Measurements from ENCODE around the gene WASF3.

The WASF3 gene

GRCh38 chr13:26557393-26558073 lies at the start of gene WASF3:
WASF3 (plus strand) TSS chr13:26557683; CDS start chr13:26642271, 84,588 bp downstream.
- no peak within 1 kb of the TSS for H3K27ac ChIP-seq
- peak; percentile 57 for DNase-seq (ENCODE audit: low read depth, low spot score)

GRCh38 chr13:26508885-26509284 lies 48.6 kb upstream of the WASF3 start:
- H3K27ac ChIP-seq = peak overlapping the region; percentile 53
- DNase-seq (ENCODE audit: low read depth, low spot score) = peak; percentile 46

GRCh38 chr13:26509491-26509890 lies 48.0 kb upstream of the WASF3 start:
- H3K27ac ChIP-seq = peak overlapping the region; percentile 53
- no peak for DNase-seq (ENCODE audit: low read depth, low spot score)

GRCh38 chr13:26513931-26514330 lies 43.6 kb upstream of the WASF3 start:
- no peak for DNase-seq (ENCODE audit: low read depth, low spot score)
- H3K27ac ChIP-seq = no peak overlapping the region

- H3K27ac ChIP-seq = no peak overlapping the region
- DNase-seq (ENCODE audit: low read depth, low spot score) = no peak
Measured at GRCh38 chr13:26515721-26516120, 41.8 kb upstream of the WASF3 start.

- no peak overlapping the region for H3K27ac ChIP-seq
- DNase-seq (ENCODE audit: low read depth, low spot score) = no peak
Measured at GRCh38 chr13:26517936-26518335, 39.5 kb upstream of the WASF3 start.

GRCh38 chr13:26518451-26518959 lies 39.0 kb upstream of the WASF3 start:
- DNase-seq (ENCODE audit: low read depth, low spot score) = no peak
- no peak overlapping the region for H3K27ac ChIP-seq

- H3K27ac ChIP-seq = no peak overlapping the region
- no peak for DNase-seq (ENCODE audit: low read depth, low spot score)
Measured at GRCh38 chr13:26522571-26522970, 34.9 kb upstream of the WASF3 start.

- no peak overlapping the region for H3K27ac ChIP-seq
- DNase-seq (ENCODE audit: low read depth, low spot score) = no peak
Measured at GRCh38 chr13:26523007-26523406, 34.5 kb upstream of the WASF3 start.

- DNase-seq (ENCODE audit: low read depth, low spot score) = no peak
- no peak overlapping the region for H3K27ac ChIP-seq
Measured at GRCh38 chr13:26525528-26525927, 32.0 kb upstream of the WASF3 start.

- DNase-seq (ENCODE audit: low read depth, low spot score) = no peak
- no peak overlapping the region for H3K27ac ChIP-seq
Measured at GRCh38 chr13:26526702-26527216, 30.7 kb upstream of the WASF3 start.

- H3K27ac ChIP-seq = no peak overlapping the region
- no peak for DNase-seq (ENCODE audit: low read depth, low spot score)
Measured at GRCh38 chr13:26528527-26528926, 29.0 kb upstream of the WASF3 start.

- no peak for DNase-seq (ENCODE audit: low read depth, low spot score)
Measured at GRCh38 chr13:26529441-26529840, 28.0 kb upstream of the WASF3 start.

GRCh38 chr13:26531742-26532141 lies 25.7 kb upstream of the WASF3 start:
- DNase-seq (ENCODE audit: low read depth, low spot score) = no peak
- no peak overlapping the region for H3K27ac ChIP-seq

More at GRCh38 chr13:26529441-26529840, 28.0 kb upstream of the WASF3 start:
- H3K27ac ChIP-seq = no peak overlapping the region

- no peak for DNase-seq (ENCODE audit: low read depth, low spot score)
- no peak overlapping the region for H3K27ac ChIP-seq
Measured at GRCh38 chr13:26534036-26534726, 23.3 kb upstream of the WASF3 start.

GRCh38 chr13:26538363-26539317 lies 18.8 kb upstream of the WASF3 start:
- H3K27ac ChIP-seq = no peak overlapping the region
- no peak for DNase-seq (ENCODE audit: low read depth, low spot score)

- no peak overlapping the region for H3K27ac ChIP-seq
- DNase-seq (ENCODE audit: low read depth, low spot score) = no peak
Measured at GRCh38 chr13:26539738-26540292, 17.7 kb upstream of the WASF3 start.

- DNase-seq (ENCODE audit: low read depth, low spot score) = no peak
- no peak overlapping the region for H3K27ac ChIP-seq
Measured at GRCh38 chr13:26540334-26540733, 17.1 kb upstream of the WASF3 start.

GRCh38 chr13:26541041-26541440 lies 16.4 kb upstream of the WASF3 start:
- no peak for DNase-seq (ENCODE audit: low read depth, low spot score)
- no peak overlapping the region for H3K27ac ChIP-seq
